Measurements from ENCODE around the gene OXA1L.
"Not testable (repeated sequence)": the region's sequence is repeated elsewhere in the genome, so short reads cannot be mapped to it uniquely, and the experiment has no call there.

The OXA1L gene

DNA sequence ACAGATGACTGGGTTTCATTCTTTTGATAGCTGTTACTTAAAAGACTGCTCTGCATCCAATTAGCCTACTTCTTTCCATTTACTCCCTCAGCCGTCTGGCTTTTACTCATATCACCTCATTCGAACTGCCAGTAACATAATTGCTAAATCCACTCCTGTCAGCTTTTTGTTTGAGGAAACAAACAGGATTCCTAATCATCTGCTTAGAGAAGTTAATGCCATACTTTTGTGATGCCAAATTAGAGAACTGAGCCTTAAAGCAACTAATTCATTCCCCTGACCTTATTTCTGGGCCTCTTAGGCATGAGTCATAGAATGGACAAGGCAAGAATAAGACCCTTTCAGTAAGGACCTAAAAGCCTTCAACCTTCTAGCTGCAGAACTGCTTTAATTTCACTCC, 2.9 kb downstream of the OXA1L start:
- no peak for DNase-seq (ENCODE audit: low read depth)

DNA sequence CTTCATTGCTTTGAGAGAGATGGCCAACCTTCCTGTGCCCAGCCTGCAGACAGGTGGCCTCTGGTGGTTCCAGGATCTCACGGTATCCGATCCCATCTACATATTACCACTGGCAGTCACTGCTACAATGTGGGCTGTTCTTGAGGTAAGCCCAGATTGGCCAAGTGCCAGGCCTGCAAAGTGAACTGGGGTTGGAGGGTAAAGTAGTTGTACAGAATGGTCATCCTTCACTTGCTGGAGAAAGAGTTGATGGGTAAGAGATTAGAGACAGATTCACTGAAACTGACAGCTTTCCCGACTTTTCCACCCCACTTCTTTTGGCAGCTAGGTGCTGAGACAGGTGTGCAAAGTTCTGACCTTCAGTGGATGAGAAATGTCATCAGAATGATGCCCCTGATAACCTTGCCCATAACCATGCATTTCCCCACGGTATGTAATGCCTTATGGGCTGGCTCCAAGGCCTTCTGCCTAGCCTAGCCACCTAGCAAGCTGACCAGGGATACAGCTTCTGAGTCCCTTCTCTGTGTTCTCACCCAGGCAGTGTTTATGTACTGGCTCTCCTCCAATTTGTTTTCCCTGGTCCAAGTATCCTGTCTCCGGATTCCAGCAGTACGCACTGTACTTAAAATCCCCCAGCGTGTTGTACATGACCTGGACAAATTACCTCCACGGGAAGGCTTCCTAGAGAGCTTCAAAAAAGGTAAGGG, 4.1 kb downstream of the OXA1L start:
- no peak for DNase-seq (ENCODE audit: low read depth)

DNA sequence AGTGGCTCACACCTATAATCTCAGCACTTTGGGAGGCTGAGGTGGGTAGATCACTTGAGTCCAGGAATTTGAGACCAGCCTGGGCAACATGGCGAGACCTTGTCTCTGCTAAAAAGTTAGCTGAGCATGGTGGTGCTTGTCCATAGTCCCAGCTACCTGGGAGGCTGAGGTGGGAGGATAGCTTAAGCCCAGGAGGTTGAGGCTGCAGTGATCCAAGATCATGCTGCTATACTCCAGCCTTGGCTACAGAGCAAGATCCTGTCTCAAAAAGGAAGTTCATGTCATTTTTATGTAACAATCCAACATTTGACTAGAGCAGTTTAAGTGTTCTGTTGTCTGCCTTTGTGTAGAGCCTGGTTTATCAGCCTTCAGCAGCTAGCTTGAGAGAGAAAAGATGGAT, 6.2 kb downstream of the OXA1L start:
- DNase-seq (ENCODE audit: low read depth) = no peak

DNA sequence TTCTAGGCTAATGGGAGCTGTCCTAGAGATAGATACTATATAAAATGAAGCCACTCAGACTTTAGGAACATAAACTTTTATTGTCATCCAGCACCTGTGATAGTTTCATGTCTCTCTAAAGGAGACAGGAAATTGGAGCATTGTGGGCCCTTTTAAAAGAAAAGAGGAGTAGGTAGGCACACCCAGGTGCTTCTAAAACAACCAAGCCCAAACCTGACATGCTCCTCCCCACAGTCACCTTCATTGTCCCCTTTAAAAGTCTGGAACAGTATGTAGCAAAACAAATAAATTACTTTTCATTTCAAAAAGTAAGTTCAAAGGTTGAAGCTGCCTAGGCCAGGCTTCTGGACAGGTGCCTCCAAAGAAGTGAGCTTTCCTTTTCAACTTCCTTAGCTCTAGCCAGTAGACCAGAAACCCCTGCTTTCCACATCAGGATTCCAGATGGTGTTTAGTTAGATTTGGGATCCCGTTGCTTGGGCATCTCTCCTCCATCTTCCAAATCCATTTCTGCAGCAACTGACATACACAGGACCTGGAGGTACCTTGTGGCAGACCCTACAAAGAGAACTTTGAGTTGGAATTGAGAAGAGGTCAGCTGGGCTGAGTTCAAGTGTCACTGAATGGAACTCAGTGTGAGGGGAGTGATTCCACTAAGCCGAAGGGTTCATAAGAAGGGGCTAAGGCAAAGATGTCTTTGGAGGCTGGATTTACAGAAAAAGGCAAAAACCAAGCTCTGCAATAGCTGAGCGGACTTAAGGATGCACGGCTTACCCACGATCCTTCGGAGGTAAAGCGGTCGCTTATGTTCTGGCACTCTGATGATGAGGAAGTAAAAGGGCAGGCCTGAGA, 6.9 kb downstream of the OXA1L start:
- DNase-seq (ENCODE audit: low read depth) = no peak

DNA sequence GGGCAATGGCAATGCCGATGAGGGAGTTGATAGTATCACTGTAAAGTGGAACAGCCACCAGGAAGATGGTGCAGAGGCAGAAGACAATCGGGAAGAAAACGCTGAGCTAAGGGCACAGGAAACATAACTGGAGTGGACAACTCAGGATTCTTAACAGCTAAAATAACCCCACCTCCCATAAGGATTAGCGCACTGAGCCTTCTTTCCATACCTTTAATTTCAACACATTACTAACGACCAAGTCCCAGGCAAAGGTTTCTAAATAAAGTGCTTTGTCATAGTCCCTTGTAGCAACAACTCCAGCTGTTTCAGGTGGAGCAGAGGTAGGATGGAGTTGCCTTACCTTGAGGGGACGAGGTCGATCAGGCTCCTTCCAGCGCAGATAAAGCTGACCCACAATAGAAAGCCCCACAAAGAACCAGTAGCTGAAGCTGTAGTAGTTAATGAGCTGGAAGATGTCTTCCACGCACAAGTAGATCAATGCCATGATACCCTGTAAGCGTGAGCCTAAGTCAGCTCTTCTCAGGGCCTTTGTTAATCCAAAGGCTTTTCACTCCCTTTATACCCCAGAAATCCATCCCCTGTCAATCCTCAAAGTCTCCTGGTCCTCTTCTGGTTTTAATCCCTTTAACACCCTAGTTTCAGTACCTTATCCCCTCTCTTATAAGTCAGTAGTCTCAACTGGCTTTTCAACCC, 7.7 kb downstream of the OXA1L start:
- no peak for DNase-seq (ENCODE audit: low read depth)

- no peak for DNase-seq (ENCODE audit: low read depth)
Measured at GRCh38 chr14:22776215-22776614, 9.7 kb downstream of the OXA1L start.

DNA sequence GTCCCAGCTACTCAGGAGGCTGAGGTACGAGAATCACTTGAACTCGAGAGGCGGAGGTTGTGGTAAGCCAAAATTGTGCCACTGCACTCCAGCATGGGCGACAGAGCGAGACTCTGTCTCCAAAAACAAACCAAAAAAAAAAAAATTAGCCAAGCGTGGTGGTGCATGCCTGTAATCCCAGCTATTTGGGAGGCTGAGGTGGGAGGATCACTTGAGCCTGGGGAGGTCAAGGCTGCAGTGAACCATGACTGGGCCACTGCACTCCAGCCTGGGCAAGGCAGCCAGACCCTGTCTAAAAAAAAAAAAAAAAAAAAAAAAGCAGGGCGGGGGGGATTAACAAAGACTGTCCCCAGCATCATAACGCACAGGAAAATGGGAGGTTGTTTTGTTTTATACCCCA, 10.4 kb downstream of the OXA1L start:
- not testable (repeated sequence) for DNase-seq (ENCODE audit: low read depth)

GRCh38 chr14:22778084-22778483, 11.6 kb downstream of the OXA1L start:
- no peak for DNase-seq (ENCODE audit: low read depth)

GRCh38 chr14:22780105-22780679, 13.7 kb downstream of the OXA1L start:
- no peak for DNase-seq (ENCODE audit: low read depth)

GRCh38 chr14:22780941-22781300, 14.4 kb downstream of the OXA1L start:
- no peak for DNase-seq (ENCODE audit: low read depth)

- no peak for DNase-seq (ENCODE audit: low read depth)
Measured at GRCh38 chr14:22781301-22781991, 15.0 kb downstream of the OXA1L start.

DNA sequence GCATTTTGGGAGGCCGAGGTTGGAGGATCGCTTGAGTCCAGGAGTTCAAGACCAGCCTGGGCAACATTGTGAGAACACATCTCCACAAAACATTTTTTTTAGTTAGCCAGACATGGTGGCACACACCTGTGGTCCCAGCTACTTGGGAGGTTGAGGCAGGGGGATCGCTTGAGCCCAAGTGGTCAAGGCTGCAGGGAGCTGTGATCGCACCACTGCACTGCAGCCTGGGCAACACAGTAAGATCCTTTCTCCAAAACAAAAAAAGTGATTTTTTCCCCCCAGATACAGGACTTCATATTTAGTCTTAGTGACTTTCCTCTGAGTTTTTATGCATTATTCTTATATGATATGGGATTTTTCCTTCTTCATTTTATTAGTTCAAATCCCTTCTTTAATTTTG, 20.2 kb downstream of the OXA1L start:
- DNase-seq (ENCODE audit: low read depth) = no peak

DNA sequence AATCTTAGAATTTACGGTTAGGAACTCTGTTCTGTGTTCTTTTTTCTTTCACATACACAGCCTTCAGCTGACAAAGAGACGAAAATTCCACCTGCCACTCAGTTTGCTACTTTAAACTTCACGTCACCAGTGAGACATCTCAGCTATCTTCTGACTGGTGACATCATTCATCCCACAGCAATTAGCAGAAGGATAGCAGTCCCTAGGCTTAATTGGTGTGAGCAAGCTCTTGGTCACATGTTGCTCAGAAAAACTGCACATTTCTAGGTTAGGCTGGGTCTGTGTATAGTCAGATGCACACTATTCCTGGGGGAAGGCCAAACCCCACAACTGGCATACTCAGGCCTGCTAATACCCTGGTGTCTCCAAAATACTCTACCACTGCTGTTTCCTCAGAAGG, 24.8 kb downstream of the OXA1L start:
- DNase-seq (ENCODE audit: low read depth) = no peak

DNA sequence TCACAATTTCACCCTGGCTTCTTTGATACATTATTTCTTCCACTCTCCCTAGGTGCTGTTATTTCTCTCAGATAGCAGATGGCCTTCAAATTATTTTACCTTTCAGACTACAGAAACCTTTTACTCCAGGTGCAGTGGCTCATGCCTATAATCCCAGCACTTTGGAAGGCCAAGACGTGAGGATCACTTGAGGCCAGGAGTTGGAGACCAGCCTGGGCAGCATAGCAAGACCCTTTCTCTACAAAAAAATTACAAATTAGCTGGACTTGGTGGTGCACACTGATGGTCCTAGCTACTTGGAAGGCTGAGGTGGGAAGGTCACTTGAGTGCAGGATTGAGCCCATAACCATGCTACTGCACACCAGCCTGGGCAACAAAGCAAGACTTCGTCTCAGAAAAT, 25.7 kb downstream of the OXA1L start:
- DNase-seq (ENCODE audit: low read depth) = no peak

GRCh38 chr14:22793550-22793949, 27.1 kb downstream of the OXA1L start:
- DNase-seq (ENCODE audit: low read depth) = not testable (repeated sequence)

GRCh38 chr14:22793976-22794375, 27.5 kb downstream of the OXA1L start:
- no peak for DNase-seq (ENCODE audit: low read depth)

GRCh38 chr14:22794551-22794951, 28.1 kb downstream of the OXA1L start:
- no peak for DNase-seq (ENCODE audit: low read depth)

GRCh38 chr14:22796087-22796707, 29.7 kb downstream of the OXA1L start:
- no peak for DNase-seq (ENCODE audit: low read depth)

DNA sequence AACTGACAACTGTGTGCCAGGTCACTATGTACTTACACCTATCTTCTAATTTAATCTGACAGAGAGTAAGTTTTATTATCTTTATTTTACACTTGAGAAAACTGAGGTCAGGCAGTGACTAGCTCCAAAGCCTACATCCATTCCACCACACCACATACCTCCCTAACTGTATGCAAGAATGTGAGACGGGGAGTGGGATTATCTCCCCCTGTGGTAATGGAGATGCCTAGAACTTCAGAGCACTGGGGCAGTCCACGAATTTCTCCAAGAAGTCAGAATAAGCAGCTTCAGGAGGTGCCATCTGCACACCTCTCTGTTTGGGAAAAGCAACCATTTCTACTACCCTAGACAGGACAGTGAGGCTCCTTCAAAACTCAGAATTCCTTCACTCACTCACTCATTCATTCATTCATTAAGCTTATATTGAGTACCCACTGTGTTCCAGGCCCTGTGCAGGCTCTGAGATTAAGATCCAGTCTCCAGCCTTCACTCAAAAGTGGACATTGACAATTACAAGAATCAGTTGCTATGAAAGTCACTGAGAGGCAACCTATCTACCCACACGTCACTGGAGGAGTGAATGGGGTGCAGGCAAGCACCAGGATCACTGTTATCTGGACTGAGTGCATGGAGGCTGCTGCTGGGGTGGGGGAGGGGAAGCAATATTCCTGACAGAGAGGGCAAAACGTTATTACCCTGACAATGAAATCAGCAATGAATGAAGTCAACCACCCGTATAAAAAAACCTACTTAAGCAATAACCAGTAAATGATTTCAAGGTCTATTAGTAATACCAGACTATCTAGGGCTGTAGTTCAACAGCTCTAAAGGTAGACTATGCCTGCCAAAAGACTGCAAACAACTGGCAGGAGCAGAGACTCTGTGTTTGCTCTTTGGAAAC, 30.8 kb downstream of the OXA1L start:
- no peak for DNase-seq (ENCODE audit: low read depth)

DNA sequence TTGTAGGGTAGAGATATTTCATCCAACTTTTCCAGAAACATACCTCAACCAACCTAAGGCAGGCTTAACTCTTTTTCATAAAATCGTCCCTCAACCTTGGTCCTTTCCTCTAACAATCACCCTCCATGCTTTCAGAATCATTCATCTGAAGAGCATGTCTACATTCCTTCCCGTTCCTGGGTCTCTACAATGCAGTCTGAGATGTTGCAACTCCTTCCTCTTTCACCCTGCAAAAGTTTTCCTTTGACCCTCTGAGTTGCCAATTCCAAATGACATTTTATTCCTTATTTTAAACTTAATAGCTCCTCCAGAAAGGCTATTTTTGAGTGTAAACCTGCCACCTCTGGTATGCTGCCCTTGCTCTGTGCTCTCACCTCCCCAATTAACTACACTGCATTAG, 32.0 kb downstream of the OXA1L start:
- DNase-seq (ENCODE audit: low read depth) = no peak

- DNase-seq (ENCODE audit: low read depth) = no peak
Measured at GRCh38 chr14:22800346-22800745, 33.9 kb downstream of the OXA1L start.

All from activated T-cell treated with anti-CD3 and anti-CD28 coated beads for 1 hour (primary cell).